ENCODE measurements around the gene ZNF385A.

GRCh38 chr12:54378796-54379397 is 5.6 kb downstream of the ZNF385A start:
- no peak for TF ChIP-seq CTCF (IDR thresholded peaks at IDR 0.05)
- peak in 1 of 2 donors; percentile 29 for TF ChIP-seq POLR2A (IDR thresholded peaks at IDR 0.05)

All from heart left ventricle (tissue), 13 donors.